HG02759 (cell line): ENCODE results near the gene ACOT12.

Source experiments
- ATAC-seq: cut with Tn5 transposase; IDR thresholded peaks from one replicate; pipeline ENCODE4 v1.9.1; 2021; ENCODE audit warnings: mild to moderate bottlenecking, moderate library complexity; ENCODE audit not compliant: unreplicated experiment

ACOT12 gene

DNA sequence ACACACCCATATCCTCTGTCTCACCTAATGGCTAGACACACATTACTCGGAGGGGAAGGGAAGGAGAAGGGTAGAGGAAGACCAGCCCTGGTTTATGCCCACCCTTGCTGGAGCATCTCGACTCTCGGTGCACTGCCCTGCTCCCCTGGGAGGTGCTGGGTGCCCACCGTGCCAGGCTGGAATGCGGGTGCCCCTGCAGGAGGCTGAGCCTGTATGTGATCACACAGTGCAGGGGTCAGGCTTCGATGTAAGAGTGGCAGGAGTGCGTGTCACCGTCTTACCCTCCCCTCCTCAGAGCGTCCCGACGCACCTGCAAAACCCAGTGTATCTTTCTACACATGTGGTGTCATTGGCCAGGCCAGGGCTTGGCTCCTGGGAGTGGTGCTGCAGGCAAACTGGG is 7.3 kb upstream of the ACOT12 start:
- no peak for ATAC-seq

DNA sequence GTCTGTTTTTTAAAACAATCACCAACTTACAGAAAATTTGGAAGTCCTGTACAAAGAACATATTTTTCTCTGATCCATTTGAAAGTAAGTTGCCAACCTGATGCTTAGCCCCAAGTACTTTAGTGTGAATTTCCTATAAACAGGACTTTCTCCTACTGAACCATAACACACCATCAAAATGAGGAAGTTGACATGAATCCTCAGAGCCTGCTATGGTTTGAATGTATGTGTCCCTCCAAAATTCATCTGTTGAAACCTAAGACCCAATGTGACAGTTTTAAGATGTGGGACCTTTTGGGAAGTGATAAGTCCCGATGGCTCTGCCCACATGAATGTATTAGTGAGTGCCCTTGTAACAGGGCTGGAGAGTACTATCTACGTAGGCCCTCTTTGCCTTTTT is 6.4 kb upstream of the ACOT12 start:
- no peak for ATAC-seq

DNA sequence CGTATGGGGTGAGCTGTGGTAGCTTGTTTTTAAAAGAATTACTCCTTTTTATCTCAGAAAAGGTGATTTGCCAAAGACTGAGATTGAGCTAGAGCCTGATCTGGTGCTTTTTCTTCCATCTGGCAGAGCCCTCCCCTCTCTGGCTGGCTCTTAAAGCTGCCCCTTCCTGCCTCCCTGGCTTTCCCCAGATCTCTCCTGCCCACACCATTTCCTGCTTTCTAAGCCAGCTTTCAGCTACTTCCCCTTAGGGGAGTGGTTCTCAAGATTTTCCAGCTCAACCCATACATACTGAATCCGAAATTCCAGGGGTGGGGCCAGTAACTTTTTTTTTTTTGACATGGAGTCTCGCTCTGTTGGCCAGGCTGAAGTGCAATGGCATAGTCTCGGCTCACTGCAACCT is 4.8 kb upstream of the ACOT12 start:
- no peak for ATAC-seq

DNA sequence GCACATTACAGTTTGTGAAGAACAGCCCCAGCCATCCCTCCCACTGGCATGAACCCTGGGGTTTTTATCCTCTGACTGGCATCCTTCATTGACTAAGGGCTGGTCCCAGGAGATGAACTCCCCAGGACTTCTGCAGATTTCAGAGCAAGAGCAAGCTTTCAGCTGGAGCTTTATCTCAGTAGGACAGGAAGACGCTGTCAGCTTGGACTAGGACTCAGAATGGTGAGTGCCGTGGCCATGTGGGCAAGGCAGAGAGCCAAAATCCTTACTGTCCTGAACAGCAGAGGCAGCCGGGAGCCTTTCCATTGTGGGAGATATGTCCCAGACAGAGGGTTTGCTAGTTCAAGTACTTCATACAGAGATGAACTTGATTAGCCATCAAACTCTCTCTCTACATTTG is 3.2 kb upstream of the ACOT12 start:
- ATAC-seq: no peak

DNA sequence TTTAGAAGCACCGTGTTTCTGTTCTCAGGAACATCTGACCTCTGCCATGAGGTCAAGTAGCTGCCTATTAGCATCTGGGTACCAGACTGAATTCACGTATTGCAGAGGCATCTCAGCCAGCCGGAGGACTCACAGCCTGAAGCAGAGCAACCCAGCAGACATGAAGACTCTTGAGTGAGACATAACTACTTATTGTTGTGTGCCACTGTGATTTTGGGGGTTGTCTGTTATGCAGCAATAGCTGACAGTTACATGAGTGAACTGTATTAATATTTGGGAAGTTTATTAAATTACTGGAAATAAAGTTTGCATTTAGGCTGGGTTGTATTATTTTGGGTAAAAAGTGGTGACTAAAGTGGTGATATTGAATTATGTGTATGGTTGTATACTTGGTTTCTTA is 1.3 kb upstream of the ACOT12 start:
- no peak for ATAC-seq

DNA sequence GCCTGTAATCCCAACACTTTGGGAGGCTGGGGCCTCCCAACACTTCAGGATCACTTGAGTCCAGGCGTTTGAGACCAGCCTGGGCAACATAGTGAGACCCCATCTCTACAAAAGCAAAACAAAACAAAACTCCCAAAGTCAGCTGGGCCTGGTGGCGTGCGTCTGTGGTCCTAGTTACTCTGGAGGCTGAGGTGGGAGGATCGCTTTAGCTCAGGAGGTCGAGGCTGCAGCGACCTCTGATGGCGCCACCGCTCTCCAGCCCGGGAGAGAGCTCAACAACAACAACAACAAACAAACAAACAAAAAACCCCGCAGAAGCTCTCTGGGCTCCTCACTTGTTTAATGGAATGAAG is 528 bp downstream of the ACOT12 start:
- no peak for ATAC-seq

DNA sequence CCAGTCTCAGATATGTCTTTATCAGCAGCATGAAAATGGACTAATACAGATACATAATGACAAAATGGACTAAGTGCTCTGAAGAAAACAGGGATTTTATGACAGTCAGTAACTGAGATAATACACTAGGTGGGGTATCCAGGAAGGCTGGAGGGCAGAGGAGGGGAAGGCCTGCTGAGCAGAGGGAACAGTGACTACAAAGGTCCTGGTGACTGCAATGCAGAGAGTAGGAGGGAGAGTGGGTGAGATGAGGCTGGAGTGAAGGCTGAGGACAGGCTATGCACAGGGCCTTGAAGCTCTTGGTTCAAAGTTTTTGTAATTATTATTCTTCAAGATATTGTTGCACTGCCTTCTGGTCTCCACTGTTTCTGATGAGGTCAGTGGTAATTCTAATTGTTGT is 4.9 kb downstream of the ACOT12 start:
- no peak for ATAC-seq

DNA sequence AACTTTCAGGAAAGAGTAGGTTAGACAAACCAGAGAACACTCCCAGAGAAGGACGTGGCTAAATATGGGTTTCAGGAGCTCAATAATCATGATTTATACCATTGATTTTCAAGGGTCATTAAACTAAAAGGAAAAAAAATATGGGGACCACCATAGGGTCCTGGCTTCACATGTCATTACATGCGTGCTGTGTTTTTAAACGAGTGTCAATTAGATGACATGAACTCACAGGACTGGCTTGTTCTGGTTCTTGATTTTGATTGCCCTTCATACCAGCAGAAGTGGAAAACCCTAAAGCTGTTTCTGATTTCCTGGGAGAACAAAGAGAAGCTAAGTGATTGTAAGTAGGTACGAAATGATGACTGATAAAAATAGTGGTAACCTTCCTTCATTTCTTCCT is 5.8 kb downstream of the ACOT12 start:
- ATAC-seq: no peak

DNA sequence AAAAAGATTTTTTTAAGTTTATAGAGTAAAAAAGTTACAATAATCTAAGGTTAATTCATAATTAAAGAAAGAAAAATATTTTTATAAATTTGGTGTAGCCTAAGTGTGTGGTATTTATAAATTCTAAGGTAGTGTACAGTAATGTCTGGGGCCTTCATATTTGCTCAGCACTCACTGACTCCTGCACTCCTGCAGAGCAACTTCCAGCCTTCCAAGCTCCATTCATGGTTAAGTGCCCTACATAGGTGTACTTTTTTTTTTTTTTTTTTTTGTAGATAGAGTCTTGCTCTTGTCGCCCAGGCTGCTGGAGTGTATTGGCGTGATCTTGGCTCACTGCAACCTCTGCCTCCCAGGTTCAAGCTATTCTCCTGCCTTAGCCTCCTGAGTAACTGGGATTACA is 10.1 kb downstream of the ACOT12 start:
- no peak for ATAC-seq

DNA sequence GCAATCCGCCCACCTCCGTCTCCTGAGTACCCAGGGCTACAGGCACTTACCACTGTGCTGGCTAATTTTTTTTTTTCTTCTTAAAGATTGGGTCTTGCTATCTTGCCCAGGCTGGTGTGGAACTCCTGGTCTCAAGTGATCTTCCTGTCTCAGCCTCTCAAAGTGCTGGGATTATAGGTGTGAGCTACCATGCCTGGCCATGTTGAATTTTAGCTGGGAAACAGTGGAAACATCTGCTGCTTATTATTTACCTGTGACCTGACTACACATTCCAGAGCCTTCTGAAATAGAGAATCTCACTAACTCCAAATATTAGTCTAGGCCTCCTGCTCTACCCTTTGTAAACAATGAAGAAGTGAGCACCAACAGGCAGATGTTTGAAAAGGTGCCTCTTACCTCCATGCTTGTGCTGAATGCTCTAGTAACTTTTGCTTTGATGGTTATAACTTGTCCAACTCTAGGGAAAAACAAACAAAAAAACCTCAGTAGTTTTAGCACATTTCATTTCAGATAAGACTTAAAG is 22.5 kb downstream of the ACOT12 start:
- no peak for ATAC-seq

DNA sequence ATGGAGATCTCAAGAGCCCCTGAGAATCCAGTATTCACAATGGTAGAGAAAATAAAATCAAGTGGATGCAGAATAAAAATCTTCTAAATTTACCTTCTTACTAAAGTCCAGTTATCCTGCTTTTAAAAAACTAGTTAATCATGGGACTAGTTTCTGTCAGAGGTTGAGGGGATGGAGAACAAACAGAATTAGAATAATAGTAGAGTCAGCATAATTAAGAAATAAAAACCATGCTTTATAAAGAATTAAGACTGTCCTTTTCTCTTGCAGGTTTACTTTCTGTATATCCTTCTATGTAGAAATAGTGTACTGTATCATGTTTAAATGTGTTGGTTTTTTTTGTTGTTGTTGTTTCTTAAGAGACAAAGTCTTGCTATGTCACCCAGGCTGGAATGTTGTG is 23.0 kb downstream of the ACOT12 start:
- no peak for ATAC-seq

DNA sequence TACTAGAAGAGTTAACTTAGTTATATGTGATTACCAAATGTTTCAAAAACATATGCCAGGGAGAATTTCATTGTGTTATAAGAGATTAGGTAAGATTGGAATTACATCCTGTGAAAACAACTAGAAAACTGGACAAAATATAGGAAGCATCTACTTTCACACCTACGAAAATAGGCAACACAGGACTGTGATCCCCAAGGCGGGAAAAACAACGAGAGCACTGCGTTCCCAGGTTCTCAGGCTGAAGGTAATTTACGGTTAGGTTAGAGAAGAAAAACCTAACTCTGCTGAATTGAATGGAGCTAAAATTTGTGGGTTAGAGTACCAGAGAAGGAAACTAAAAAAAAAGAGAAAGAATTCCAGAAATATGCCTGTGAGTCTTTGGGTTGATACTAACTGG is 28.4 kb downstream of the ACOT12 start:
- ATAC-seq: no peak

DNA sequence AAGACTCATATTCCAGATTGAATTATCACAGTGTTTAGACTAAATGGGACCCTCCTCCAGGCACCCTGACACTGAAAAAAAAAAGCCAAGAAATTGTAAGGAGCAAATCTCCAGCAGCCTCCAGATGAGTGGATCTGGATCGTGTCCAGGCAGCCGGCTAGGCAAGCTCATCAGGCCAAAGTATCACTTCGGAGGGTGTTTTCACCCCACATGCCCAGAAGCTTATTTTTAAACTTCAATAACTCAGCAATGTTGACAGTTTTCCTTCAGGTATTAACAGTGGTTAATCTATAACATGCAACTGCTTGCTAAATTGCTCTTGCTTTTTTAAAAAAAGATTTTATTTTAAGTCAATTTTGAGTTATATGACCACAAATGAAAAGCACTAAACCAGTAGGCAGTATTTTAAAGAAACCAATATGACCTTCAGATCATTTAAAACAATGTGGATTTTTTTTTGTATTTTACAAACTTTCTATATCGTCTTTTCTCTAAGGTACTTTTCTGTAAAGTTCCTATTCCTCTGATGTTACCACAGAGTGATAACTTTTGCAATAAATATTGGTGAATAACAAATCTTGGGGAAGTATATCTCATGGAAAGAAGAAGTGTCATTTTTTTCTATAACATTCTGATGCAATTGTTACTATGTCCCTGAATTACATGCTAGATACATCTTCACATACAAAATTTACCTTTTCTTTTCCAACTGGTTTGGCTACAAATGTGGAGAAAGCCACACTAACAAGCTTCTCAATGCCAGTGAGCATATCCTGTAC is 30.7 kb downstream of the ACOT12 start:
- no peak for ATAC-seq

DNA sequence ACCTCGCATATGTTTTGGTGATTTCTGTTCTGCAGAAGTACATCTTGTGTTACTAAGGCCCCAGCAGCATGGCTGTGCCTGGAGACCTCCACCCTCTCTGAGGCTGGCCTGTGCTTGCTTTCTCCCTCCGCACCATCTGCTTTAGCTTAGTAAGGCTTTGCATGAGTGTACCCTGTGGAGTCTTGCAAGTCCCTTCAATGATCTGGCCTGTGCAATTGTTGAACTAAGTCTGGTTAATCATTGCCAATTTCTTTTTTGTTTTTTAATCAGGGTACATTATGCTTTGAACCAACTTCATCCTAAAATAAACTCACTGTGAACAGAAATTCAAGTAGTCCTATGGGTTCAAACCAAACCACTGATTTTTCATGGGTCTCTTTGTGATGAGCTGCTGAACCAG is 32.3 kb downstream of the ACOT12 start:
- ATAC-seq: no peak

DNA sequence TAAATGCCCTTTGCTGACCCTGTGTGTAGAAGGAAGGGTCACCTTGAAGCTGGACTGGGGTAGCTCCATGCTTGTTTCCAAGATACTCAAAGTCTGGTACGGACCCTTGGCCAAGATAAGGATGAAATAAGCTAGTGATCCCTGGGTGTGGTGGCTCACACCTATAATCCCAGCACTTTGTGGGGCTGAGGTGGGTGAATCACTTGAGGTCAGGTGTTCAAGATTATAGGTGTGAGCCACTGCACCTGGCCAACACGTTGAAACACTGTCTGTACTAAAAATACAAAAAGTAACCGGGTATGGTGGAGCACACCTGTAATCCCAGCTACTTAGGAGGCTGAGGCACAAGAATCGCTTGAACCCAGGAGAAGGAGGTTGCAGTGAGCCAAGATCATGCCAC is 33.3 kb downstream of the ACOT12 start:
- ATAC-seq: no peak

DNA sequence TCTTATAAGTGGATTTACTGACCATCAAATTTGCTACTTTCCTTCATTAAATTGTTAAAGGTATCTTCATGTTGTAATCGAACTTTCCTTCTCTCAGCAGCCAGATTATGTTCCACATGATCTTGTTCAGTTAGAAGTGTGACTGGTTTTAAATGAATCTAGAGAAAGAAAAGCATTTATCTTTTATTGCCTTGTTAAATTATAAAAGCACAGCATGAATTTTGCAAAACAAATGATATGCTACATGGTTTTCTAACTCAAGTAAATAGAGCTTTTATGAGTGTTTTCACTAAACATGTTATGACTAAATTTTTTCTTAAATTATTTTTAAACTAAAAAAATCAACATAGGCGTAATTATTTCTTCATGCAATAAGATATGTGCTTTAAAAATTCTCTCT is 34.1 kb downstream of the ACOT12 start:
- no peak for ATAC-seq

DNA sequence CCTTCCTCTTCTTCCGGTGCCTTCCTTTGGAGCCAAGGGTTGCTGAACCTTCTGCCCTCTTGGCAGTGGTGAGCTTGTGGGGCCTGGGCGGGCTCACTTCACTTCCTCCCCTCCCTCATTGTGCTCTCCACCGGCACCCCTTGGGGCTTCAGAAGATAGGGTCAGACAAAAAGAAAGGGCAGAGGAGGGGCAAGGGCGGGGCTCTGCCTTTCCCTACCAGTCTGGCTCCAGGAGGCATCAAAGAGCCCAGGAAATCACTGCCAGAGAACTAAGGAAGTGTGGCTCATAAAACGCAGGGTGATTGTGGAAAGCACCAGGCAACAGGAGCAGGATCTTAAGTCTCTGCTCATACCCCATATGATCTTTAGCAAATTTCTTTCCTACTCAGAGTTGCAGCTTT is 34.8 kb downstream of the ACOT12 start:
- ATAC-seq: no peak

DNA sequence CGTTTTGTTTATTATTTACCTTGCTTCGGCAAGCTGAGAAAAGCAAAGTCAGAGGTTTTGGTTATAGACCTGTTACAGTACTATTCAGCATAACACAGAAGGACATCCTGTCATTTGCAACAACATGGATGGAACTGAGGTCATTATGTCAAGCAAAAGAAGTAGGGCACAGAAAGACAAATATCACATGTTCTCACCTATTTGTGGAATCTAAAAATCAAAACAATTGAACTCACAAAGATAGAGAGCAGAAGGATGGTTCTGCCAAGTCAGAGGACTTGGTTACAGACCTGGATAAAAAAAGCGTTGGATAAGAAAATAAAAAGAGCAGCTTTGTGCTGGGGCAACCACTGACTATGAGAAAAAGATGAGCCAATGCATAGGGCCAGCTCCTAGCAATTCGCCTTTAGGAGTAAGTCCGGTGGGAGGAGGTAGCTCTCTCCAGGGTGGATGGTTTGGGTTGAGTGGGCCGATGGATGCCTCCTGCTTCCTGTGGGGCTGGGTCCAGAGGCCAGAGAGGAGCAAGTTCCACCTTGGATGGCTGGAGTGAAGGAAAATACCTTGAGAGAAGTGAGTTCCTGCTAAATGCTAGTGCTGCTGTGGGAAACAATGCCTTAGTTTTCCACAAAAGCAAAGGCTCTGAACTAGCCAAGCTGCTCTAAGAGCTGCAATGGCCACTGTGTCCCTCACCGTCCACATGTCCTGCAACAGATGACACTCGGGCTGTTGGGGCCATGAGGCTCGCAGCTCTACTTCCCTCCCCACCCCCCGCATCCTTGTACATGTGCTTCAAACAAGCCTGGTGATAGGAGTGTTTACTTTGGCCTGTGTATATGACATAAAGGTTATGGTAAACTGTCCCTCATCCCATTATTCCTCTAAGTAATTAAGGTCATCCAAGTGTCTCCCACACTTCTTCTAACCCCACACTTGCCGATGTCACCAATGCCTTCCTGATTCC is 38.4 kb downstream of the ACOT12 start:
- ATAC-seq: no peak

DNA sequence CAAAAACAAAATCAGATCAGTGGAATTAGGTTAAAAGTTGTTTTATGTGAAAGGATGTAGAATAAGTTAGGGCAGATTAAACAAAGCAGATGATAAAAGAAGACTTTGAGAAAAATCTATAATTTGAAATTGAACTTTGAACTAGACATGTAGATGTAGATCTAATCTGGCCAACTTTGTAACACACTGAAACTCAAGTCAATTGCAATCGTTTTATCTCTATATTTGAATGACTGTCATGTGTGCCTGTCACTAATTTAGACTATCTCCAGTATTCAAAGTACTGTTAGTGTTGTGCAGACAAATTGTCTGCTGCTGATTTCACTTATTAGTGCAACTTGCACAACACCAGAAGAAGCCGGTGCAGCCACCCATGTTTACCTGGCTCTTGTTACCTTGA is 39.8 kb downstream of the ACOT12 start:
- no peak for ATAC-seq

DNA sequence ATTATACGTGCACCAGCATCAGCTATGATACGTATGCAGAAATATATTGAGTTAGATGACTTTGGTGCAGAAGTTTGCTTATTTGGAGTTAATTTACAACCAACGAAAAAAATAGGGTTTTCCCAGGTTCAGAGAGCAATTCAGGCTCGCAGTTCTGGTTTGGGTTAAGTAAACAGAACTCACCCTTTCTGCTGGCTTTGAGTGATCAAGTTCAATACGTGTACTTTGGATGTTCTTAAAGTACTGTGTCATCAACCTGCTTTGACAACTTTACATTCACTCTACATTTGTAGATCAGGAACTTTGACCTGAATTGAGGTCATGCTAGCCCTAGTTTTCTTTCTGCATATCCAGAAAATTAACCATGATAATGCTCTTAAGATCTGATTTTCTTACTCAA is 40.7 kb downstream of the ACOT12 start:
- ATAC-seq: no peak

DNA sequence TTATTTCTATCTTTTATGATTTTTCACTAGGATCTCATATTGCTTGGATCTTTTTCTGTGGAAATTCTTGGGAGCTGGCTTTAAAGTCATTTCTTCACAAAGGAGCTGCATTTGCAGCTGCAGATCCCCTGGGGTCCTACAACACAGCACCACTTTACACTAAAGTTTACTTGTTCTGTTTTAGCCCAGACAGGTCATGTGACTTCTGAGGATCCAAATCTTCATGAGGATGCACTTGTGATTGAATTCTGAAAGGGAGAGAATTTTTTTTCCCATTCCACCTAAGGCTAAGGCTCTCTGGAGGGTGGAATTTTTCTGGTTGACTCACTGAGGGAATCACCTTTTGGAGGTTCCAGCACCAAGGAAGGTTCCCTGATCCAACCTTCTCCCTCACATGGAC is 43.4 kb downstream of the ACOT12 start:
- ATAC-seq: no peak

DNA sequence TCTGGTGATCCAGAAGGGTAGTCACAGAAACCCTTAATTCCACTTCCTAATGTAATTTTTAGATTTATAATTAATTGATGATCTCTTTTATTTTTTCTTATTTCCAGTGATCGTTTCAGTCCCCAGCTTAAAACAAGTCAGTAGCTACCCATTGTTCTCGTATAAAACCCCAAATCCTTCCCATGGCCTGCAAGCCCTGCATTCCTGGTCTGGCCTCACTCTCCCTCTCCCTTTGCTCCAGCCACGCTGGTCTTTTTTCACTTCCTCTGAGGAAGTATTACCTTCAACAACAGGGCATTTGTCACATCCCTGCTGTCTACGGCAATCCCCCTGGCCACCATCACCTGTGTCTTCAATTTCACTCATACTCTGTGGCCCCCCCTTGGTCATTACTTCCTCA is 44.8 kb downstream of the ACOT12 start:
- ATAC-seq: no peak
